H7 (cell line): ENCODE measurements around the gene MDFIC2. TPM values are rescaled to one million over a fixed set of nuclear protein-coding genes. Genes with fewer than 3 reads are reported as not detected.
"Not testable (repeated sequence)": the region's sequence is repeated elsewhere in the genome, so short reads cannot be mapped to it uniquely, and the experiment has no call there.

Source experiments
- DNase-seq: peaks from one replicate; pipeline ENCODE4 v3.0.0; 2012
- H3K27me3 ChIP-seq: 2 replicates; pipeline ENCODE4 v1.6.0; 2011; ENCODE audit warnings: mild to moderate bottlenecking, low read length; ENCODE audit not compliant: control insufficient read depth, insufficient read depth
- H3K36me3 ChIP-seq: replicated peaks from 2 replicates; pipeline ENCODE4 v1.5.1; 2011; ENCODE audit warnings: low read length; ENCODE audit not compliant: control insufficient read depth, insufficient read depth
- H3K4me3 ChIP-seq: 2 replicates; pipeline ENCODE4 v1.5.1; 2011; ENCODE audit warnings: low read depth, mild to moderate bottlenecking, control low read depth, low read length, moderate library complexity; ENCODE audit not compliant: insufficient read depth
- total RNA-seq: library from RNA; depleted of rRNA; stranded (reverse); fragments of >200 nt; shearing (Covaris generic); gene quantifications from 2 replicates; pipeline ENCODE4 v1.2.3, GENCODE V29; 2014; rRNA removed

MDFIC2 gene
- not detected in 2 replicates for total RNA-seq

DNA sequence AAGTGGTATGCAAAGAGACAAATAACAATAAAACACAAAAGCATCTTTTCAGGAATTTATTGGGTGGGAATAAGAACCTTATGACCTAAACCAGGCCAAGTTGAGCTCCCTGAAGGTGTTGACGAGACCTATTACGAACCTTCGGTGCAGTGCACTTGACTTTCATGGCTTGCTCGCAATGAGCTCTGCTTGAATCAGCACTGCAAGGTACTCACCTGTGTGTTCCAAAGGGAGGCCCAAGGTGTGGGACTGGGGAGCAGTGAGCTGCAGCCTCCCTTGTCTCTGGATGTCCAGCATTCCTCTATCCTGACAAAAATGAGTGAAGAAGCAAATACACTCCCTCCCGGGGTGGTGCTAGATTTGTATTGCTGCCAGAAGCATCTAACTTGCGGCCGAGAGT, at the start of gene MDFIC2:
MDFIC2 (minus strand) TSS at position 303 of the 400 bp plus-strand sequence. CDS start 665 bp downstream, outside the sequence.
- no peaks in the 10 kb centered on the region for H3K36me3 ChIP-seq
- DNase-seq = no peak
- H3K27me3 ChIP-seq = no peaks in the 10 kb centered on the region

GRCh38 chr3:70360979-70361760, 48.7 kb upstream of the MDFIC2 start:
- no peaks in the 10 kb centered on the region for H3K36me3 ChIP-seq
- H3K4me3 ChIP-seq = no peak overlapping the region
- DNase-seq = no peak
- no peaks in the 10 kb centered on the region for H3K27me3 ChIP-seq

More for the DNA sequence above, at the start of gene MDFIC2:
- H3K4me3 ChIP-seq = no peak within 1 kb of the TSS

- no peaks in the 10 kb centered on the region for H3K27me3 ChIP-seq
- no peak overlapping the region for H3K4me3 ChIP-seq
- no peaks in the 10 kb centered on the region for H3K36me3 ChIP-seq
Observed at GRCh38 chr3:70359711-70360110, 47.3 kb upstream of the MDFIC2 start.

DNA sequence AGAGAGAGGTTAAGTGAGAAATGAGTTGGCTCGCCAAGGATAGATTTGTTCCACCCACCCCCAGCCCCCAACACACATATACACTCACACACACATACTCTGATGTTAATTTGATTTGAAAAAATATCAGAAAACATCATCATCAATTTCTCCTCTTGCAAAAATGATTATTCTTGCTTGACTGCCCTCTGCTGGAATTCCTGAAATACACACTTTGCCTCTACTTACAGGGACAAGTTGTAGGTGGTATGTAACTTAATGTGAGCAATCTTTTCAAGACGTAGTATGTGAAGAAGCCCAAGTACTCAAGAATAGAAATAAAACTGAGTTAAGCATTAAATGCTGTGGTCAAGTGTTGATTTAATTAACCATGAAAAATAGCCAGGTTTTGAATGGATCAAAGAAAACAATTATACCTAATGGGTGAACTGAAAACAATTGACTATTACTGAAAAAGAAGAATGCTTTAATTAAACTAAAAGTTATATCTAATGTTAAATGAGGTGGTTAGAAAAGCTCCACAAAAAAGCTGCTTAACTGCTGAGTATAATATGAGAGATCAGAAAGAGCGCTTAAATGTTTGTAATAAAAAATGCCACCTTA, 46.6 kb upstream of the MDFIC2 start:
- Histone ChIP-seq H3K4me3 (no peak overlapping the region), H3K36me3 (no peaks in the 10 kb centered on the region), H3K27me3 (no peaks in the 10 kb centered on the region)
- DNase-seq = peak; percentile 1

More at GRCh38 chr3:70359711-70360110, 47.3 kb upstream of the MDFIC2 start:
- no peak for DNase-seq

DNA sequence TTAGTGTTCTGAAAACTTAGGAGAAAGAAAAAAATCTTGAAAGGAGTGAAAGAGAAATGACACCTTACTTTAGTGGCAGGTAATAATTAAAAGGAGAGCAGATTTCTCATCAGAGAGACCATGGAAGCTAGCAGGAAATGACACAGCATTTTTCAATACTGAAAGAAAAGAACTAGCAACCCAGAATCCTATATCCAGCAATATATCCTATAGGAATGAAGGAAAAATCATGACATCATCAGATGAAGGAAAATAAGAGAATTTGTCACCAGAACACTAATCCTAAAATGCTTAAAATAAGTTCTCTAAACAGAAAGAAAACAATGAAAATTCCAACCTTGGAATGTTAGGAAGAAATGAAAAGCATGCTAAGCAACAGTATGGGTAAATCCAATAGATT, 39.8 kb upstream of the MDFIC2 start:
- no peak for DNase-seq
- Histone ChIP-seq H3K36me3 (no peaks in the 10 kb centered on the region), H3K4me3 (no peak overlapping the region), H3K27me3 (no peaks in the 10 kb centered on the region)

DNA sequence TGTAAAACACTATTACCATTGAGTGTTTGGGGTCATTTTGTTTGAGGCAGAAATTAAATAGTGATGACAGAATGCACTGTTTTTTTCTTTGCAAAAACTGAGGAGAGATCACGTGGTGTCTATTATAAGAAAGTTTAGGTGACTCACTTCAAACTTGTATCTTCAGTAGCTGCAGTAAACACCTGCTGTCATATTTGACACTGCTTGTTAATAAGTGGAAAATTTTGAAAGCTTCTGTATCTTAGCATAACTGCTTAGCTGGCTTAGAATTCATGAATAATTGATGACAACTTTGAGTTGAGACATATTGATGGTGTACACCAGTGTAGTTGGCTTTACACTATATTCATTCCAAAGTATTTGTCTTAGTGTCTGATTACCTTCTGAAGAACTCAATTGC, 29.7 kb upstream of the MDFIC2 start:
- Histone ChIP-seq H3K36me3 (no peaks in the 10 kb centered on the region), H3K4me3 (no peak overlapping the region), H3K27me3 (no peaks in the 10 kb centered on the region)
- DNase-seq = no peak

- DNase-seq, H3K36me3 ChIP-seq, H3K27me3 ChIP-seq, H3K4me3 ChIP-seq: not testable (repeated sequence)
Observed at GRCh38 chr3:70336885-70337284, 24.4 kb upstream of the MDFIC2 start.

- H3K4me3 ChIP-seq = no peak overlapping the region
- no peaks in the 10 kb centered on the region for H3K36me3 ChIP-seq
- H3K27me3 ChIP-seq = no peaks in the 10 kb centered on the region
- DNase-seq = no peak
Observed at GRCh38 chr3:70333080-70333479, 20.6 kb upstream of the MDFIC2 start.

DNA sequence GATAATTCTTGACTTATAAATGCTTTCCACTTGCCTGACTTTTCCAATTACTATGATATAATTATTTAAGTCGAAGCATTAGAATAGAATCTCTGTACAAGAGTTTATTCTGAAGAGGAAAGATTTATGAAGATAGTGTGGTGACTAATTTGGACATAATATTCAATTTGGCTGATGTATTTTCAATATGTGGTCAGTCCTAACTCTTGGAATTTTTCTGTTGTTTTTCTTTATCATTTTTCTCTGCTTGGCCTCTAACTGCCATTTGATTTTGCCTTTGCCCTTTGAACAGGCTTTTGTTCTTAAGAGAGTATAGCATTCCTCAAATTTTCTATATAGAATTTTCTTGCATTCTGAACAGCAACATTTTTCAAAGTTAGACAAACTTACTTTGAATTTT, 2.6 kb upstream of the MDFIC2 start:
- DNase-seq = no peak
- no peaks in the 10 kb centered on the region for H3K36me3 ChIP-seq
- no peaks in the 10 kb centered on the region for H3K27me3 ChIP-seq

DNA sequence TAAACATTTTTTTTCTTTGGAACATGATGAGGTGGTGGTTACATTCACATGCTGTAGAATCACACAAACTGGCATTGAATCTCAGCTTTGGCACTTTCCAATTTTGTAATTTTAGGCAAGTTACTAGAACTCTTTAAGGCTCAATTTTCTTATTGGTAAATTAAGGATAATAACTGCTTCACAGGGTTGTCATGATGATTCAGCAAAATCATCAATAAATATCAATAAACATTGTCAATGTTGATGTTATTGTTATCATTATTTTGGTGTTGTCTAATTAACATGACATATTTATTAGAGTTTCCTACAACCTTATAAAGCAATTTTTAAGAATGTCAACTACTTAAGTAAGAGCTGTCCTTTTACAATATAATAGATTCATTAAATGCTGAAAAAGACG, 1.6 kb downstream of the MDFIC2 start:
- H3K36me3 ChIP-seq = no peaks in the 10 kb centered on the region
- H3K4me3 ChIP-seq = no peak overlapping the region
- DNase-seq = no peak
- H3K27me3 ChIP-seq = no peaks in the 10 kb centered on the region

More for the DNA sequence above, 2.6 kb upstream of the MDFIC2 start:
- no peak overlapping the region for H3K4me3 ChIP-seq

GRCh38 chr3:70309591-70309990, 2.8 kb downstream of the MDFIC2 start:
- no peak for DNase-seq
- Histone ChIP-seq H3K36me3 (no peaks in the 10 kb centered on the region), H3K27me3 (no peaks in the 10 kb centered on the region), H3K4me3 (no peak overlapping the region)

DNA sequence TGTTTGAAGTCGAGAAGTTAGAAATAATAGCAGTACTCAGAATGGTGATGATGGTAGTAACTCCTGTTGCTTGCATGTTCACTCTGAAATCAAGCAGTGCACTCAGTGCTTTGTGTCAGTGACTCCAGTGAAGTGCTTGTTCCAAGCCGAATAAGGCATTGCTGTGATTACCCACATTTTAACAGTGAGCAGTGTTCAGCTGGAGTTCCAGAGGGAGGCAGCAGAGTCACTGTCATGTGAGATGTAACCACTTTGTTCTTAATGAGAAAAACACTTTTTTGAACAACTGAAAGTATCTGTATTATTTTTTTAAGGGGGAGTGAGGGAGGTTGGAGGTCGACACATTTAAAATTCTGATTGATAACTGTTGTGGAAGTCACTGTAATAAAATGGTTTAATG, 3.7 kb downstream of the MDFIC2 start:
- no peaks in the 10 kb centered on the region for H3K27me3 ChIP-seq
- peak; percentile 9 for DNase-seq
- H3K4me3 ChIP-seq = no peak overlapping the region
- H3K36me3 ChIP-seq = no peaks in the 10 kb centered on the region

DNA sequence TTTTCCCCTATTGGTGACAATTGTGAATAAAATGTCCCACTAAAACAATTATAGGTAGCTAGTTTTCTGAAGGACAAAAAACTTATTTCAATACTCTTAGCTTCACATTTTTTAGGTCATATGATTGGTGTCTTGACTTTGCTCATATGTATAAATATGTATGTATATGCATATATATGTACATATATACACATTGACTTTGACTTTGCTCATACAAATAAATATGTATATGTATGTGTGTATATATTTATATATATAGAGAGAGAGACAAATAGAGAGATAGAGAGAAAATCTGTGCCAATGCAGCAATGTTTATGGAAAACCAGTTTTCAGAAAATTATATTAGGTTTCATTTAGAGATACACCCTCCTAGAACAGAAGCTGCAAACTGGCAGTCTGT, 5.7 kb downstream of the MDFIC2 start:
- Histone ChIP-seq H3K36me3 (no peaks in the 10 kb centered on the region), H3K4me3 (no peak overlapping the region), H3K27me3 (no peaks in the 10 kb centered on the region)
- no peak for DNase-seq

DNA sequence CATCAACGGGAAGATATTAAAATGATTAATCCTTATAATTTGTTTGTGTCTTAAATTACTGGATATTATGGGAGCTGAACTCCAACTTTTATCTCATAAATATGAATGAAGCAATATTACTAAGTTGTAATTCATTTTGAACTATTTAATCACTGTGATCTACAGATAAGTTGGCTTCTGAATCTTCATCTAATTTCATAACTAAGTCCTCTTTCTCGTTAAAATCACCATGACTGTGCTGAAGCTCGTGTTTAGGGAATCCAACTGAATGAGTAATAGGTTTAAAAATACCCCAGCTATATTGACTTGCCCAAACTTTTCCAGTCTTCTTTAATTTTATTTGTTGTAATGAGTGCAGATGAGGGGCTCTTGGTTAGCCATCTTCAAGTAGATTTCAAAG, 14.1 kb downstream of the MDFIC2 start:
- no peak for DNase-seq
- H3K27me3 ChIP-seq = no peaks in the 10 kb centered on the region
- H3K4me3 ChIP-seq = no peak overlapping the region
- no peaks in the 10 kb centered on the region for H3K36me3 ChIP-seq

- Histone ChIP-seq H3K4me3 (no peak overlapping the region), H3K36me3 (no peaks in the 10 kb centered on the region), H3K27me3 (no peaks in the 10 kb centered on the region)
- no peak for DNase-seq
Observed at GRCh38 chr3:70291097-70291482, 21.3 kb downstream of the MDFIC2 start.
